Superior temporal gyrus (tissue), 1 donor: ENCODE measurements around the gene PDE2A.

ENCODE experiments used
- DNase-seq: peaks from one replicate; pipeline ENCODE4 v3.0.0-alpha.2; 2016; ENCODE audit errors: extremely low spot score

Gene PDE2A

DNA sequence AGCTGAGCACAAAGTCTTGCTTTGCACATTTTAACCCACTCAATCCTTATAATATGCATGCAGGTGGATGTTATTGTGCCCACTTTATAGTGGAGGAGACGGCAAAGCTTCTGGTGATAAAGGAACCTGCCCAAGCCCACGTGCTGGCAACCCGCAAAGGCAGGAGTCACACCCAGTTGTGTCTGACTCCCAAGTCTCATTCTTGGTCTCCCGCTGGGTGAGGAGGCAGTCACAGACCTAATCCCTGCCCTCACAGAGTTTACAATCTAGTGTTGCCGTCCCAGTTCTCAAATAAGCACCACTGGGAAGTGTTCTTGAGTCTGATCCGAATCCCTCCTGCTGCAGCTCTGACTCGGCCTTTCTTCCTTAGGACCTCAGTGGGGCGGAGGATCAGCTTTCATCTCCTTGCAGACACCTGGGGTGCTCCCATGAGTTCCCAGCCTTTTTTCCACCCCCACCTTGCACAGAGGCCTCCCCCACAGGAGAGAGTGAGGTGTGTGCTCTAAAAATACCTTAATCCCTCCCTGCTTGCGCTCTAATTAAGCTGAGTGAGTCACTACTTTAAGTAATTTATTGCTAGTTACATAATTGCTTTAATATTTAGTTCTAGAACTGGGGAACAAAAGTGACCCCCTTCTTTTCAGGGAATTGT, 15.1 kb downstream of the PDE2A start:
- DNase-seq: no peak

DNA sequence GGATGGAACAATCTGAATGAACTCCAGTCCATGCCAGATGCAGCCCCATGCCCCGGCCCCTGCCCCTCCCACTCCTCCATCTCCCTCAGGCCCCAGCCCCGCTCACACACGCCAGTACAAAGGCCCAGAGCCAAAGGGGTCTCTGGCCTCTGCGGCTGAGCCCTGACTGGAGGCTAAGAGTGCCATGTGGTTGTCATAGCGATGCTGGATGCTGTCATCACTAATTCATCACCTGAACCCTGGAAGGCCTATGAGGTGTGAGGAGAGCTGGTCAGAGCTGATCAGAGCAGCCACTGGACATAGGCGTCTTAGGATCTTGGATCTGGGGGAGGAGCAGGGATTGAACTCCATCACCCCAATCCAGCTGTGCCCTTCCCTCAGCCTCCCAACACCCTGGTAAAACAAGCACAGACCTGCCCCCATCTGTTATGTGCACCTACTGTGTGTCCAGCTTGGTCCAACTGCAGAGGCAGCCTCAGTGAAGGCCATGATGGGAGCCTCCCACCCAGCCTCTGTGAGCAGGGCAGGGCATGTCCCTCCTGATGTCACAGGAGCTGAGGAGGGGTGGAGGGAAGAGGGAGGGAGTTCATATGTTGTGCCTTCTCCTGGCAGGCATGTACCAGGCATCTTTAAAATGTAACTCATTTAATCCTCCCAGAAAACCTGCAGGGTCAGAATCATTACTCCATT, 16.7 kb downstream of the PDE2A start:
- no peak for DNase-seq

DNA sequence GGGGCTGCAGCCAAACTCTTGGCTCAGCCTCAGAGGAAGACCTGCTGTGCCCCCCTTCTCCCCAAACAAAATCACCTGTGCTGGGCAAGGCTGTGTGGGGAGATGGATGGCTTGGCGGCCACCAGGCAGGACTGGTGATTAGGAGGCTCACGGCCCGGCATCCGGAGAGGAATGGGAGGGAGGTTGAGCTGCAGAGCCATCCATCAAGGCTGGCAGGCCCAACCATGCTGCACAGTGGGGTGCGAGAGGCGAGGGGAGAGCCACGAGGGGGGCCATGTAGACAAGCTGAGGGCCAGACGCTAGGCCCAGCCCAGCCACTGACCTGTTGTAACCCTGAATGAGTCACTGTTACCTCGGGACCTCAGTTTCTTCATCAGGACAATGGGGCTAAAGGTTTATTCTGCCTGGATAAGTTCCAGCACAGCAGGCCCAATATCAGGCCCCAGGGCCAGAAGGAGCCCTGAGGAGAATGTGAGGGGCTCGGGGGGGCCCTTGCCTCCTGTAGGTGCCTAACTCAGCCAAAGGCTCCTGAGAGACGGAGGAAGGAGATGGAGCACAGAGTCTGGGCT, 18.2 kb downstream of the PDE2A start:
- no peak for DNase-seq

DNA sequence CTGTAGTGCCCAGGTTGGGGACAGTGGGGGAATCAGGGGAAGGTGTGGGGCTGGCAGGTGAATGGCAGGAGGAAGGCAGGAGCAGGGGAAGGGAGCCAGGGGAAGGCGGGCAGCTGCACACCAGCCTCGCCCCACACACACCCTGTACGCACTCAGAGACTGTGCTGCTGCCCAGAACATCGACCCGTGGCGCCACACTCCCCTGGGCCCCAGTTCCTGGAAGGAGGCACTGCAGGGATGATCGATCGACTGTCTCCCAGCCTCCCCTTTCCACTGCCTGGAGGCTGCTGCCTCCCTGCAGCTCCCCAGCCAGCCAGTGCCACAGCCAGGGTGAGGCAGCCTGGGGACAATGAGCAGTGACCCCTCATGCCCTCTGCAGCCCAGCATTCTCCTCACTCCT, 19.2 kb downstream of the PDE2A start:
- DNase-seq: no peak

DNA sequence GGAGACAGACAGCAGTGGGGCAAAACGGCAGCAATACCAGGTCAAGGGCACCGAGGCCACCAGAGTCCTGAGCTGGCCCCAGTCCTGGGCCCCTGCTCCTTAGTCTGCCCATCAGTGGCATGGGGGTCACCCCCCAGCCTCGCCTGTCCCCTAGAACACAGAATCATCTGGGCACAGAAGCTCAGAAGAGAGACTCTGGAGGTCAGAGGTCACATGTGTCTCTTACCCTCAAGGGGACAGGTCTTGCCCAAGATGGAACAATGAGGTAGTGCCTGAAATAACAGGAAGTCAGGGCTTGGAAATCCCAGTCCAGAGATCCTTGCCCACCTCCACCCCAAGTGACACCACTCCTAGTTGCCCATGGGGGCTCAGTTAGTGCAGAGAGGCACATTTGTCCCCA, 20.6 kb downstream of the PDE2A start:
- DNase-seq: no peak

DNA sequence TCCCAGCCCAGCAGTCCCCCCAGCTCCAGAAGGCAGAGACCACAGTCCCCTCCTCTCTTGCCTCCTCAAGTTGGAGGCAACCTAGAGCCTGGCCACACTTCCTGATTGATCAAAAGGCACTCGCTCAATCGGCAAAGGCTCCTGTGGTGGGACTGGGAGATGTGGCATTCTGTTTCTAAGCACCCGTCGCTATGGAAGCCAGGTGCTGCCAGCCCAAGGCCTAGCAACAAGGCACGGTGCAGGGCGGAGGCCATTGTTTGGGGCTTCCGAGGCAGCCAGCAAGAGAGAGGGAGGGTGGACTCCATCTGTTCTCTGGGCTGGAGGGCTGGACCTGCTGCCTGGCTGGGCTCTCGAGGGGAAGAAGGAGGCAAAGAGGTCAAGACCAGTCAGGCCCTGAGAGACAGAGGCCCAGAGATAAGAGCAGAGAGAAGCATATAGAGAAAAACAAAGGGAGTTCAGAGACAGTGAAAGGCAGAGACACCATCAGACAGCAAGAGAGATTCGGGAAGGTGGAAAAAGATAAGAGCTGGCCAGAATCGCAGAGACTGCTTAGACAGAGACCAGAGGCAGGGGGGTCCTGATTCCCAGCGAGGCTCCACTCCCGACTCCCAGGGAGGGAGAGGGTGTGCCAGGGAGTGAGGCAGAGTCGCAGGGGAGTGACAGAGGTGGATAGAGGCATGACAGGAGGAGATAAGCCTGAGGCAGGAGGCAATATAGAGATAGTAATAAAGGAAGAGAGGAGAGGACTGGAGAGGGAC, 21.2 kb downstream of the PDE2A start:
- DNase-seq: no peak

DNA sequence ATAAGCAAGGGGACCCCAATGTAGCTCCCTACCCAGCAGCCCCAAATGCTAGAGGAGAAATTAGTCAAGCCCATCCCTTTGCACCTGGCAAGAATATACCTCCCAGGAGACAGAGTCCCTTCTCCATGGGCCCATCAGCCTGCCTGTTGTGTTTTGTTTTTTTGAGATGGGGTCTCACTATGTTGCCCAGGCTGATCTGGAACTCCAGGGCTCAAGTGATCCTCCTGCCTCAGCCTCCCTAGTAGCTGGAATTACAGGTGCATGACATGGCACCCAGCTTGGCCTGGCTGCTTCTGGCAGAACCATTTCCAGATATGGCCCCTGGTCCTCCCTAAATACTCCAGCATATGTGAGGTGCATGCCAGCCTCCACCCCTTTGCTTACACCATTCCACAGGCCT, 22.1 kb downstream of the PDE2A start:
- no peak for DNase-seq

DNA sequence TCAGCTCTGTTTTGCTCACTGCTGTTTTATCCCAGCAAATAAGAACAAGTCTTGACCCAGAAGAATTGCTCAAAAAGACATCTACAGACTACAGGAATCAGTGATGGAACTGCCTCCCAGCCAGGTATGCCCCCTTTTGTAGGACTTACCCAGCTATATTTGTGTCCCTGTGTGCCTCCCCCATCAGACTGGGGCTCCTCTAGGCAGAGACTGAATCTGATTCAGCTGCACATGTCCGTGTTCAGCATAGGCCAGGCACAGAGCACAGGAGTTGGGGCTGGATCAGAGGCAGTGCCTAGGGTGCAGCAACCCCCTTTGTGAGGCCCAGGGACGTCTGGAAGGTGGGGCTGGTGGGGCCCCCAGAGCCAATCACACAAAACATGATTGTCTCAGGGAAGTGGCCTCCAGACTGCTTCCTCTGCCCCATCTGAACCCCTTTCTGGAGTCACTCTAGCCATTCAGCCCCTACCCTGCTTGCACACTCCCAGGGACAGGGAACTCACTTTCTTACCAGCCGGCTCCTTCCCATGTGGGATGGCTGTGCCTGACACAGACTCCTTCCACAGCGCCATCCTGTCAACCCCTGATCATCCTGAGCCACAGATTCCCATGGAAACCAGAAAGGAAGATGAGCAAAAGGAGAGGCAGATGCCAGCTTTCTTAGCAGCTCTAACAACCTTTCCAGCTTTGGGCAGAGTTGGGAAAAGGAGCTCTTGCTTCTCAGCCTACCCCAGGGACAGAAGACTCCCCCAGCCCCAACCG, 24.8 kb downstream of the PDE2A start:
- no peak for DNase-seq

DNA sequence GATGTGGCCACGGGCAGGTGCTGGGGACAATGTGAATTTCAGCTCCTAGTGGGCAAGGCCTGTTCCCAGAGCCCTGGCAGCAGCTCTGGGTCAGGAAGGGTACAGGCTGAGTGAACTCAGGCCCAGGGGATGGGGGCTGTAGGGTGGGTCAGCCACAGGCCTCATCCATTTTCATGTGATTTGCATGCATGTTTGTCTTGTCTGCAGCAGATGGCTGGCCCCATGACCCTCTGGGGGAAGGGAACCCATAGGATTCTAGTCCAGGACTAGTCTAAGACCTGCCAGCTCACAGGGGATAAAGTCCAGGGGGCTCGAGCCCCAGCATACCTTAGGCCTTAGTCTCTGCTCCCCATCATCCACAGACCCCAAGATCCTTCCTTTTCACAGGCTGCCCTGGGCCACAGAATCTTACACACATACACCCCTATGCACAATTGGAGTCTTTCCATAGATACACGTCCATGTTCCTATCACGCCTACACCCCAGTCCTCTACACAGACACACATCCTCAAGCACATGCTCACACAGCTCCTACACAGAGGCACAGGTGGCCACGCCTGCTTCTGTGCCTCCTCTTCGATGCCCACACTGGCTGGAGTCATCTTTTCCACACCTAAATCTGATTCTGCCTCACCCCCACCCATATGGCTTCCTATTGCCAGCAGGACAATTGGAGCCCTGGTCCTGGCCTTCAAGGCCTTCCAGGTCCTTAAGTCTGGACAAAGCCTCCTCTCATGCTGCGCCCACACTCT, 25.7 kb downstream of the PDE2A start:
- DNase-seq: no peak

DNA sequence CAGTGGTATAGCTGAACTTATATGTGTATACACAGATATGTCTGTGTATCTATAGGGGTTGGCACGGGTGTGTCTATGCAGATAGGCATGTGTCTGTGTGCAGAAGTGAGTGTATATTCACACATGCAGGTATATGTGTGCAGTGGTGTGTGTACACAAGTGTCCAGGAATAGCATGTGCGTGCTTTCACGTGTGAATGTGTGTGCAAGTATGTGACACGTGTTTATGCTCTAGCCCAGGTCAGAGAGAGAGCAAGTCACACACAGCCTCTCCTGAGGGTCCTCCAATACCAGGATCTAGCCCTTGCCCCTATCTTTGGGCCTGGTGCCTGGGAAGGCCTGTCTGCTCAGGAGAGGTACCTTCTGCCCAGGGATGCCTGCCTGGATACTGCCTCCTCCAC, 26.3 kb downstream of the PDE2A start:
- DNase-seq: no peak

DNA sequence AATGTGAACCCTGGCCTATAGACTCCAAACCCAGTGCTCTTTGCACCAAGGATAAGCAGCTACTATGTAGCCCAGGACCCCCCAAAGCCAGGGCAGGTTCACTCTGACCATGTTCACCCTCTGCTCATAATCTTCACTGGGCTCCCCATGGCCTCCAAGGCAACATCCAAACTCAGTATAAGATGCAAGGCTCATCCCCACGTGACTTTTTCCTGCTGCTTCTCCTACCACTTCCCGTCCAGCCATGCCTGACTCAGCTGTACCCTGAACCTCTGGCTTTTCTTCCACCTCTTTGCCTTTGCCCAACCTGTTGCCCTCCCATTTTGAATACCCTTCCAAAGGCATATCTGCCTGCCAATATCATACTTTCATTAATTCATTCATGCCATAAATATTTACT, 27.8 kb downstream of the PDE2A start:
- DNase-seq: no peak

DNA sequence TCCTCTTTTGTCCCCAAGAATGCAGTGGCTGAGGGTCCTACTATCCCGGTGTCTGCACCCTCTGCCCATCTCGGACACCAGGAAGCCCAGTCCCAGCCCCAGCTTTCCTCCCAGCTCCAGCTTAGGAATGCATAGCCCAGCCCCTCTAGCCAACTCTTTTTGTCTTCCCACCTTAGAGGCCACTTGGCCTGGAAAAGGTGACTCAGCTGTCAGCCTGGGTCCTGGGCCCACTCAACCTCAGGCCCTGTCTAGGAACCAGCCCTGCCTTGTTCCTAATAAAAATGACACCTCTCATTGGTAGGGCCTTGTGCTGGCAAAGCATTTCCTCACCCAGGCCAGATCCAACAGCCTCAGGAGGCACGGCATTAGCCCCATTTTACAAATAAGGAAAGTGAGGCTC, 28.2 kb downstream of the PDE2A start:
- DNase-seq: no peak

DNA sequence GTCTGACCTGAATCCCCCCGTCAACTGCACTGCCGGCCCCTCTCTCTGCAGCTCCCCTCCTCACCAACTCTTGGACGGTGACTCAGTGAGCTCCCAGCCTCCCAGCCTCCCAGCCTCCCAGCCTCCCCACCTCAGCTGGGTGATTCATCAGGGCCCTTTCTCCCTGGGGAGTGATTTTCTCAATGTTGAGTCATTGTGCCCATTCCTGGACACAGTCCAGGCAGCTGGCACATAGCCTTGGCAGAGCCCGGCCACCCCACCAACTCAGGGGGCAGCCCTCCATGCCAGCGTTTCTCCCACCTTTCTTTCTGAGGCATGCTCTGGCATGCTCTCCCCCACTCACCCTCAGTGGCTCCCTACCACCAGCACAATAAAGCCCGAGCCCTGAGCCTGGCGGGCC, 30.7 kb downstream of the PDE2A start:
- DNase-seq: no peak

DNA sequence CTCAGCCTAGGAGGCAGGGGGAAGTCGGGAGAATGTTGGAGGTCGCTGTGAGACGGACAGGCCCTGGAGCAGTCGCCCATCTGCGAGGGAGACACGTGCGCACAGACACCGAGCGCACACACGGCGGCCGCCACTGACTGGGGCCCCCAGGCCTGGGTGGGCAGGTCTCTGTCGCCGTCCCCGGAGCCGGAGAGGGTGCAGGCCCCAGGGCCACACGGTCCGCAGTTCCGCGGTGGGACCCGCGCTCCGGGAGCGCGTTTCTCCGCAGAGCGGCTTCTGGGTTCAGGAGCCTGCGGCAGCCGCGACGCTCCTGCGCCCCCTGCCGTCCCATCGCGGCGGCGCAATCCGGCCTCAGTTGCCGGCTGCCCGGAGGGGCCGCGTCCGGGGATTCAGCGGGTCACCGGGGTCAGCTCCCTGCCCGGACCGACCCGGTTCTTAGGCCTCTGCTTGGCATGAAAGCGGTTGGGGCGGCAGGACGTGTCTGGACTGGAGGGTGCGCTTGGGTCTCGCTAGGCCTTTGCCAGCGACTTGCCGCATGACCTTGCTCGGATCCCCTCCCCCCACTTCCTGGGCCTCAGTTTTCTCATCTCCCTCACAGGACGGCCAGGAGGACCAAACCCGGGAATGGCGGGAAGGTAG, 31.2 kb downstream of the PDE2A start:
- DNase-seq: no peak

DNA sequence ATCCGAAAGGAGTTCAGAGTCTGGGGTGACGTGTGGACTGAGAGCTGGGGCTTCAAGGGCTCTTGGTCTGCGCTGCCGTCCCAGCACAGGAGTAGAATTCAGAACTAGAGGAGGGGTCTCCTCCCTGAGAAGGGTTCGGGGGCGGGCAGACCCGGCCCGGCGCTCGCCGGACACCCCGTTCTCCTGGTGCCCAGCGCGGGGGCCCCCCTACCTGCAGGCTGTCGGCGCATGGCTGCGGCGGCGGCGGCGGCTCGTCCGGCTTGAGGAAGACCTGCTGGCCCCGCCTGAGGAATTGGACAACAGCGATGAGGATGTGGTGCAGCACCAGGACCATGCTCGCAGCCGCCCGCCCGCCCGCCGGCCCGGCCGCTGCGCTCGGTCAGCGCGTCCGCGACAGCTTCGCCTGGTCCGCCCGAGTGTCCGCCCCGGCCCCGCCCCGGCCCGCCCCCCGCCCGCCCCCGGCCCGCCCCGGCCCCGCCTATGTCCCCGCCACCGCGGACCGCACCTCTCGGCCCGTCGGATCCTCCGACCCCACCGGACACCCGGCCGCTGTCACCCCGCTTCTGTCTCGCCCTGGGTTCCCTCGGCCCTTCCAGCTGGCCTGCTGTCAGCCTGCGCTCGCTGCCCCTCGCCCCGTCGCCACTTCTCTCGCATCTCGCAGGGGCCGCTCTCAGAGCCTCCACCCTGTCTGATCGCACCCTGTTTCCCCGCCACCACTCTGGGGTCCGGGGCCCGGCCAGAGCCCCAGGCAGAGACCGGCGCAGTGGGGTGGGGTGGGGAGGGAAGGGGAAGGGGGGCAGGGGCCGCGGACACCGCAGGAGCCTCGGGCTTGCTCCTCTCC, 32.0 kb downstream of the PDE2A start:
- no peak for DNase-seq

DNA sequence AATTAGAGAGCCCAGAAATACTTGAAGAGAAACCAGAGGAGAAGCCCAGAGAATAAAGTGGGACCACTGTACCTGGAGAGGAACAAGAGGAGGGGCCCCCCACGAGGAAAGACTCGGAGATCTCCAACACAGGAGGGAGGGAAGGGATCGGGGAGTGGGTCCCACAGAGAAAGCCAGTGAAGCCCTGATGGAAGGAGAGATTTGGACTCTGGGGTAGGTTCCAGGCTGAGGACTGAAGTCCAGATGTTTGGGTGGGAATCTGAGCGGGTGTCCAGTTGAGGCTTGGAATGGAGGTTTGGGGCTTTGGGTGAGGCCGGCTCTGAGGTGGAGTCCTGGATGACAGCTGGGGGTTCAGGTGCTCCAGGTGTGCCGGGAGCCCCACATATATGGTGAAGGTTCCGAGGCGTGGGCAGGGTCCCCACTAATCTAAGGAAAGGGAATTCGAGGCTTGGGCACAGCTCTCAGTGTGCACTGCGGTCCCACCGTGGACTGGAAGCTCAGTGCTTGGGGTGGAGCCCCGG, 32.6 kb downstream of the PDE2A start:
- DNase-seq: no peak

DNA sequence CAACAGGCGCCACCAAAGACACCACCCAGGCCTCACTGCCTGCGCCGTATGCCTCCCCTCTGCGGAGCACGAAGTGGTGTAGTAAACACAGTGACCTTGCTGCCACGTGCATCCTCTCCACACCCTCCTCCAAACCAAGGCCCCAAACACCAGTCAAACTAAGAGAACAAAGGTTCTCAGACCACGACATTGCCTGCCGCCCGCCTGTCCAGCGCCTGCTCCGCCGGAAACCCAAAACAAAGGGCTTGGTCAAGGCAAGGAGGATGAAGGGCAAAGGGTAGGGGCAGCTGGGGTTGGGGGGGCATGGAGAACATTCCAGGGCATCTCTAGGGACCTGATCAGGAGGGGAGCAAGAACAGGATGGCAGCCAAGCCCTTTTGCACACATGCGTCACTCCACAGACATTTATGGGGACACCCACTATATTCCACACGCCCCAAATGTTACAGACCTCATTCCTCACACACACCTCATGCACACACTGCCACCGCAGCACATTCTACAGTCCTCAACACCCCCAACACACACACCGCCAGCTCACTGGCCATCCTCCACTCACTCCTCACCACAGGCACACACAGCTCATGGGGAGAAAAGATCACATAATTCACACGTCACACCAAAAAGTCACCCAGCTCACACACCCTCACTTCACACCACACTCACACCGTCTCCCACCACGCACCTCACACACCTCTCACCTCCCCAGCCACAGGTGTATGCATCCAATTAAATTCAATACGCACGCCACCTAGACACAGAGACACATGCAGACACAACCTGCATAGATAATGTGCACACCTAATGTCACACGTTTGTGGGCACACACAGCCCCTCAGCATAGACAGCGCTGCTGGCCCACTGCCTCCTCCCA, 34.5 kb downstream of the PDE2A start:
- DNase-seq: no peak

DNA sequence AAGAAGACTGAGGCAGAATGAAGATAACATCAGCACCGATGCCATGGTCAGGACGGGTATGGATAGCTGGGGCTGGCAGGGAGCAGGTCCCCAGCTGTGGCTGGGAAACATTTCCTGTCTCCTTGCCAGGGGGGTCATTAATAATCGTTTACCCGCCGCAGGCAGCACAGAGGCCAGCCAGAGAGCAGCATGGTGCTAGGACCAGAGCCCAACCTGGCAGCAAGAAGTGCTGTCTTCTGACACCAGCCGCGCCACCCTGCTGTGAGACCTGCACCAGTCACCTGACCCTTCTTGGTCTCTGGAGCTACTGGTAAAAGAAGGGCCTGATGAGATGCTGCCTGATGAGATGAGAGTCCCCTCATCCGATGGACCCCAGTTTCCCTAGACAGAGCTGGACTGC, 36.3 kb downstream of the PDE2A start:
- DNase-seq: no peak

DNA sequence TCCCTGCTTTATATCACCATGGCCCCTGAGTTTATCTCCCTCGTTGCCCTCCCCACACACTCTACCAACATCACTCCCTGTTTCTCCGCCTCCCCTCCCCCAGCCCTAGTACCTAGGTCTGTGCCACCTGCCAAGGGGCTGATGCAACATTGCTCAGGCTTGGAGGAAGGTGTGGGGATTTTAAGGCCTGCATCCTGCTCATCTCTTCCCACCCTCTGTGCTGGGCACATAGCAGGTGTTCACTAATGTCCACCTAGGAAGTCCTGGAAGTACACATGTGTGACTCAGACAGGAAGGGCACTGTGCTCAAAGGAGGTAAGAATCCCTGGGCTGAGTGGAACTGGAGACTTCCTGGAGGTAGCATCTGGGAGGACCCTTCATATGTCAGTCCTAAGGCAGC, 37.0 kb downstream of the PDE2A start:
- DNase-seq: no peak
